ENCODE measurements around the gene CTSA.
"Not testable (repeated sequence)": the region's sequence is repeated elsewhere in the genome, so short reads cannot be mapped to it uniquely, and the experiment has no call there.

CTSA gene

DNA sequence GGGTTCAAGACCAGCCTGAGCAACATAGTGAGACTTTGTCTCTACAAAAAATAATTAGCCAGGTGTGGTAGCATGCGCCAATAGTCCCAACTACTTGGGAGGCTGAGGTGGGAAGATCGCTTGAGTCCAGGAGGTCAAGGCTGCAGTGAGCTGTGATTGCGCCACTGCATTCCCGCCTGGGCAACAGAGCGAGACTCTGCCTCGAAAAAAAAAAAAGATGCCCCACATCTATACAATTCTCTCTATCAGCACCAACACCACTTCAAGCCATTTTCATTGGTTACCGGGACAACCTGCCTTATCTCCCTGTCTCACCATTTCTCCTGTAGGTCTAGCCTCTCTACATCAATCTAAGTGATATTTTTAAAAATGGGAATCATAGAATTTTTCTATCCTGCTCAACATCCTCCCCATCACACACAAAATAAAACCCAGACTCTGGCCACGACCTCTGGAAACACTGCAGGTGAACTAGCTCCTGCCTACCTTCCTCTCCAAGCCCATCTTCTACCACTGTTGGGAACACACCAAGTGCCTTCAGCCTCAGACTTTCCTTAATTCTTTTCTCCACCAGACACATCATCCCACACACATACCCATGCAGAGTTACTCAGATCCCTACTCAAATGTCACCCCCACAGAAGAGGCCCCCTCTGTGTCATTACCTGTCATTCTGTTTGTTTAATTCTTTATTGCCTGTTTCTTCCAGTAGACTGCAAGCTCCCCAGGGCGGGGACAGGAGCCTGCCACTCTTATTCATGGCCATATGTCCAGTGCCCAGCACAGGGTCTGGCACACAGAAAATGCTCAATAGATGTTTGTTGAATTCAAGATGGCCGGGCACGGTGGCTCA, 30.4 kb downstream of the CTSA start:
- H3K4me3 ChIP-seq (replicated peaks; ENCODE audit: low read depth, low read length), result no peak overlapping the region
- no peak for DNase-seq (ENCODE audit: extremely low read depth, low read depth)
- TF ChIP-seq, protein P1, sequence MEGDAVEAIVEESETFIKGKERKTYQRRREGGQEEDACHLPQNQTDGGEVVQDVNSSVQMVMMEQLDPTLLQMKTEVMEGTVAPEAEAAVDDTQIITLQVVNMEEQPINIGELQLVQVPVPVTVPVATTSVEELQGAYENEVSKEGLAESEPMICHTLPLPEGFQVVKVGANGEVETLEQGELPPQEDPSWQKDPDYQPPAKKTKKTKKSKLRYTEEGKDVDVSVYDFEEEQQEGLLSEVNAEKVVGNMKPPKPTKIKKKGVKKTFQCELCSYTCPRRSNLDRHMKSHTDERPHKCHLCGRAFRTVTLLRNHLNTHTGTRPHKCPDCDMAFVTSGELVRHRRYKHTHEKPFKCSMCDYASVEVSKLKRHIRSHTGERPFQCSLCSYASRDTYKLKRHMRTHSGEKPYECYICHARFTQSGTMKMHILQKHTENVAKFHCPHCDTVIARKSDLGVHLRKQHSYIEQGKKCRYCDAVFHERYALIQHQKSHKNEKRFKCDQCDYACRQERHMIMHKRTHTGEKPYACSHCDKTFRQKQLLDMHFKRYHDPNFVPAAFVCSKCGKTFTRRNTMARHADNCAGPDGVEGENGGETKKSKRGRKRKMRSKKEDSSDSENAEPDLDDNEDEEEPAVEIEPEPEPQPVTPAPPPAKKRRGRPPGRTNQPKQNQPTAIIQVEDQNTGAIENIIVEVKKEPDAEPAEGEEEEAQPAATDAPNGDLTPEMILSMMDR (IDR thresholded peaks at IDR 0.05; ENCODE audit: low read depth, low read length, missing control alignments), result no peak

DNA sequence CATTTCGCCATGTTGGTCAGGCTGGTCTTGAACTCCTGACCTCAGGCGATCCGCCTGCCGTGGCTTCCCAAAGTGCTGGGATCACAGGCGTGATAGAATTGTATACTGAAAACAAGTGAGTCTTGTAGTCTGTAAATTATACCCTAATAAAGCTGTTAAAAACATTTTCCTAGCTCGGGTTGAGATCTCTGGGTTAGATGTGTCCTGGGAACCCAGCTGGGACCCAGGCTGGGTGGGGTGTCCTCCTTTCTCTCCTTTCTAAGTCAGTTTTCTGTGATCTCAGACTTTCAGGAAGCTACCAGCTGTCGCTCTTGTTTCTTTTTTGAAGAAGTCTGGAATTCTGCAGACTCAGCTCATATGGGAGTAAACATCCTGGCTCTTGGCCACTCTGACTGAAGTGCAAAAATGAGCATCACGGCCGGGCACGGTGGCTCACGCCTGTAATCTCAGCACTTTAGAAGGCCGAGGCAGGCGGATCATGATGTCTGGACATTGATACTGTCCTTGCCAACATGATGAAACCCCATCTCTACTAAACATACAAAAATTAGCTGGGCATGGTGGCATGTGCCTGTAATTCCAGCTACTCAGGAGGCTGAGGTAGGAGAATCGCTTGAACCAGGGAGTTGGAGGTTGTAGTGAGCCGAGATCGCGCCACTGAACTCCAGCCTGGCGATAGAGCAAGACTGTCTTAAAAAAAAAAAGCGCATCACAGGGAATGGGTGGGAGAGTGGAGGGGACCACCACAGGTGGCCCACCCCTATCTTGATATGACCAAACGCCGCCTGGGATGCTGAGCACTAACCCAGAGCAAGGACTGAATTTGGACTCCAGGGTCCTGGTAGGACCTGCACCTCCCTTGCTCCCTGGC, 33.5 kb downstream of the CTSA start:
- TF ChIP-seq, protein P1 (IDR thresholded peaks at IDR 0.05; ENCODE audit: low read depth, low read length, missing control alignments), result no peak
- H3K4me3 ChIP-seq (replicated peaks; ENCODE audit: low read depth, low read length), result no peak overlapping the region
- no peak for DNase-seq (ENCODE audit: extremely low read depth, low read depth)

DNA sequence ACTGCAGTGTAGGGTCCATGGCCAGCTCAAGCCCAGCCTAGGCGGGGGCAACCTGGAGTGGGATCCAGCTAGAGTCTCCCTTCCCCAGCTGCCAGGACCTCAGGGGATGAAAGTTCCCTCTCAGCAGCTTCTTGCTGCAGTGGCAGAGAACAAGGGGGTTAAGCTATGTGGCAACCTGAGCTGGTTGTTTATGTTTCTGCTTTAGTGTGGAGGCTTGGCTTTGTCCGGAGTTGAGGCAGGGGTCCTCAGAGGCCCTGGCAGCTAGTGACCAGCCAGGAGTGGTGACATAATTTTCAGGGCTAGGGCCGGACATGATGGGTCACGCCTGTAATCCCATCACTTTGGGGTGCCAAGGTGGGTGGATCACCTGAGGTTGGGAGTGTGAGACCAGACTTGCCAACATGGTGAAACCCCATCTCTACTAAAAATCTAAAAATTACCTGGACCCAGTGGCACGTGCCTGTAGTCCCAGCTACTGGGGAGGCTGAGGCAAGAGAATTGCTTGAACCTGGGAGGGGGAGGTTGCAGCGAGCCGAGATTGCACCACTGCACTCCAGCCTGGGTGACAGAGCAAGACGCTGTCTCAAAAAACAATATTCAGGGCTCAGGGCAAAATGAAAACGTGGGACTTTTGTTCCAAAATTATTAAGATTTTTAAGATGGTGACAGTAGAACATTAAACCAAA, 34.8 kb downstream of the CTSA start:
- TF ChIP-seq, protein P1 (IDR thresholded peaks at IDR 0.05; ENCODE audit: low read depth, low read length, missing control alignments), result no peak
- no peak for DNase-seq (ENCODE audit: extremely low read depth, low read depth)
- H3K4me3 ChIP-seq (replicated peaks; ENCODE audit: low read depth, low read length), result no peak overlapping the region

DNA sequence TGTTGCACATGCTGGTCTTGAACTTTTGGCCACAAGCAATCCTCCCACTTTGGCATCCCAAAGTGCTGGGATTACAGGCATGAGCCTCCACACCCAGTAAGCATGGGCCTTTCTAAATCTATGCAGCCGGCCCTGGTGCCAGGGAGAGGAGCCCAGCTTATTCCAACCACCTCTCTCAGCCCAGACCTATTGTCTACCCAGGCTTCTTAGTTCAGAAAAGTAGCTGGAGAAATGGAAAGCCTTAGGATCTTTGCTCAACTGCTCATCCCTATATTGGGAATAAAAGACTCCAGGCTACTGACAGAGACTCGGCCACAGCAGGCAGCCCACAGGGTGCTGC, 35.6 kb downstream of the CTSA start:
- TF ChIP-seq, protein P1 (IDR thresholded peaks at IDR 0.05; ENCODE audit: low read depth, low read length, missing control alignments), result no peak
- no peak for DNase-seq (ENCODE audit: extremely low read depth, low read depth)

DNA sequence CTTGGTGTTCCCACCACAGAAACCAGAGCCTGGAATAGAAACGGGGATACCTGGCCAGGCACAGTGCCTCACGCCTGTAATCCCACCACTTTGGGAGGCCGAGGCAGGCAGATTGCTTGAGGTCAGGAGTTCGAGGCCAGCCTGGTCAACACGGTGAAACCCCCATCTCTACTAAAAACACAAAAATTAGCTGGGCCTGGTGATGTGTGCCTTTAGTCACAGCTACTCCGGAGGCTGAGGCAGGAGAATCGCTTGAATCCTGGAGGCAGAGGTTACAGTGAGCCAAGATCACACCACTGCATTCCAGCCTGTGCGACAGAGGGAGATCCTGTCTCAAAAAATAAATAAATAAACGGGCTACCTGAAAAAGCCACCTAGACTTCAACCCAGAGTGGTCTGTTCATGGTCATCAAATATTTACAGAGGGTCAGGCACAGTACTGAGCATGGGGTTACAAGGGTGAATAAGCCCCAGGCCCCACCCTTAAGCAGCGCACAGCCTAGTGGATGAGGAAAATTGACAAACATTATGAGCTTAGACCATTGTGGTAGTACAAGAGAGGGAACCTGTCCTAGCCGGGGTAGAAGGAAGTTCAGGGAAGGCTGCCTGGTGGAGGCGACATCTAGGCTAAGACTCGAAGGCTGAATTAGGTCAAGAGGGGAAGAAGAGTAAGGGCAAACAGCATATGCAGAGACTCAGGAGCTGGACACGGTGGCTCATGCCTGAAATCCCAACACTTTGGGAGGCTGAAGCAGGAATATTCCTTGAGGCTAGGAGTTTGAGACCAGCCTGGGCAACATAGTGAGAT, 36.1 kb downstream of the CTSA start:
- no peak for DNase-seq (ENCODE audit: extremely low read depth, low read depth)
- TF ChIP-seq, protein P1 (IDR thresholded peaks at IDR 0.05; ENCODE audit: low read depth, low read length, missing control alignments), result no peak
- H3K4me3 ChIP-seq (replicated peaks; ENCODE audit: low read depth, low read length), result no peak overlapping the region

More for the DNA sequence above, 35.6 kb downstream of the CTSA start:
- H3K4me3 ChIP-seq (replicated peaks; ENCODE audit: low read depth, low read length), result no peak overlapping the region

DNA sequence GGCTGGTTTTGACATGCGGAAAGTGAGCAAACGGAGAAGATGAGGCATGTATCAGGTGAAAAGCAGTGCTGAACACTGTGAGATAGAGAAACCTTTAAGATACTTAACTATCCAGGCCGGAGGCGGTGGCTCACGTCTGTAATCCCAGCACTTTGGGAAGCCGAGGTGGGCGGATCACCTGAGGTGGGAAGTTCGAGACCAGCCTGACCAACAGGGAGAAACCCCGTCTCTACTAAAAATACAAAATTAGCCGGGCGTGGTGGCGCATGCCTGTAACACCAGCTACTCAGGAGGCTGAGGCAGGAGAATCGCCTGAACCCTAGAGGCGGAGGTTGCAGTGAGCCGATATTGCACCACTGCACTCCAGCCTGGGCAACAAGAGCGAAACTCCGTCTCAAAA, 40.5 kb downstream of the CTSA start:
- not testable (repeated sequence) for DNase-seq (ENCODE audit: extremely low read depth, low read depth); H3K4me3 ChIP-seq (replicated peaks; ENCODE audit: low read depth, low read length)
